Esophagus mucosa (tissue), 1 donor: ENCODE data around the gene P2RY13. TPM values are rescaled to one million over a fixed set of nuclear protein-coding genes. Genes with fewer than 3 reads are reported as not detected.
A peak's percentile ranks its signal among the peaks of the same experiment; 100 is the strongest.

ENCODE experiments used
- ATAC-seq: fragments of 200-7000 bp; cut with Tn5 transposase; one replicate; pipeline ENCODE4 v1.9.1; 2020
- total RNA-seq: library from RNA; stranded (reverse); gene quantifications from one replicate; pipeline ENCODE4 v1.2.4, GENCODE V29; 2023
- donor health status: DM: yes; HTN: yes; CAD: no.

P2RY13 gene
- total RNA-seq, 1 donor from 2014 or later: 0.28 TPM

DNA sequence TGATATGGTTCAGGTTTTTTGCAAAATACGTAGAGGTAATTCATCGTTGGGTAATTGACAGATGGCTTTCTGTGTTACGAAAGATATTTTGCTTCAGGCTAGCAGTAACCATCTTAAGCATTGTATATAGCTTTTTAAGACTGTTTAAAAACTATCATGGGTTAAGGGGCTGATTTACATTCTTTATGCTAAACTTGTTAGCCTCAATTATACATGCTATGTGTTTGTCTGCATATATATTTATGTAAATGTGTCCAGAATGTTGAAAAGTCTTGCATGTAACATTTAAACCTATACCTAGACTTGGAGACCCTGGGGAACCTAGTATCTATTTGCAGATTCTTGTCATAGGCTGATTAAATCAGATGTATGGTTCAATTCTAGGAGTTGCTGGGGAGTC is 39.9 kb downstream of the P2RY13 start:
- ATAC-seq: no peak

DNA sequence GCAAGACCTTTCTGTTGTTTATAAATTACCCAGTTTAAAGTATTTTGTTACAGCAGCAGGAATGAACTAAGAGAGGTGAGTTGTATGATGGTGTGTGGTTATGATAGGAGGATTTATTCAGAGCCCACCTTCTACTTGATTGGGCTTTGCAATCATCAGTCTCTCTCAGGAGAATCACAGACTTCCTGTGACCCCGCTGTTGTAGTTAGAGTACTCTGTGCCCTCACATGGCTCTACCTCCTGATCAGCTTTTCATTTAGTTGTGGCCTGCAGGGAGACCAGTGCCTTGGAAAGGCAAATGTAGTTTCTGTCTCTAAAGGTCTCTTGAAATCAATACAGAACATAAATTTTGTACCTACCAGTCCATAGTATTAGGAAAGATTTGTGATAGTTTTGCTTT is 43.4 kb downstream of the P2RY13 start:
- ATAC-seq: no peak

DNA sequence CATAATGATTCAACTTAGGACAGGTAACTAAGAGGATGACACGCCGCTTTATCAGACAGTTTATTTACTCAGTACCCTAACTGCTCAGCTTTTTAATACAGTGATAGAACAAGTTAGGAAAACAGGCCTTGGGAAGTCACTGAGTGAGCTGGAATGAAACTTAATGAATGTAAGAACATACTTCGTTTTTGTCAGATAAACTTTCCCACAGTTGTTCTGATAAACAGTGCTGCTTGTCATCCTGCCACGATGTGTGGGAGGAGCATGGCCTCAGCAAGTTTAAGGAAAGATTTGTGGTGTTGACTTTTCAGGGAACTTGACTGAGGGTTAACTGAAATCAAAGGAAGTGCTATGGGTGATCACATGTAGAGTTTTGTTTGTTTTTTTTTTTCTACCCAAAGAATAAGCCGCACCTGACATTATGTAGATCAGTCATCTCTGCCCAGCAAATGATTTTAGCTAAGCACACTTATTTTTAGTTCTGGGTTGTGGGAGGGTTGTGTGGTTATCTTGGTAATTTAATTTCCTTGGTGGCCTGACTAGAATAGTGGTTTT is 45.4 kb downstream of the P2RY13 start:
- ATAC-seq: peak; percentile 45

DNA sequence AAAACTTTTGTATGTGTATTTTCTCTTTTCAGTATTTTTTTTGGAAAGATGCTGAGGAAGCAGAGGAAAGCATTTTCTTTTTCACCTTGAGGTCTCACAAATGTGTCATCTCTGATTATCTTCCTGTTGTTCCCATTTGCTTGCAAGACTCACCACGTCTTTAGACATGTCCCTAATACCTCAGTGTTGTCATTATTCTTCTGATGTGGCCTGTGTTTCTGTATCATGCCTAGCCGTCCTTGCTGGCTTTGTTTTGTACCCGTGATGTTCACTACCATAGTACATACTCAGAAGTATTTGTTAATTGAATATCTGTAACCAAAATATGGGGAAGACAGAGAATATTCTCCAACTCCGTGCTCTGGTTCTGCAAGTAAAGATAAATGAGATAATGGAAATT is 46.0 kb downstream of the P2RY13 start:
- ATAC-seq: no peak

DNA sequence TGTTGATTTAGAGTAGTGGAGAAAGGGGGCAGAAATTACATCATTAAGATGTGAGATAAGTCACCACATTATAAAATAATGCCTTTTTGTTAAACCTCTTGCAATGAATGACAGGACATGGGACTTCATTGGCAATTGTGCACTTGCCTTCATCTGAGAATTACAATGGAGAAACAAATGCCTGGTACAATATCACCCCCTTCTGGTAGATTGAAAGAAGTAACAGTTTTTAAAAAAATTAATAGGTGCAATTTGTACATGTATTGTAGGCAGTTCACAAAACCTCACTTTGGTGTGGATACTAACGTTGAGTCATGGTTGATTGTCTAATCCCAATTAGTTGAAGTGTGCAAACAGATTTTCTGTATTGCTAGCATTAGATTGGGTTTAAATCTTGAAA is 46.4 kb downstream of the P2RY13 start:
- ATAC-seq: peak; percentile 79

DNA sequence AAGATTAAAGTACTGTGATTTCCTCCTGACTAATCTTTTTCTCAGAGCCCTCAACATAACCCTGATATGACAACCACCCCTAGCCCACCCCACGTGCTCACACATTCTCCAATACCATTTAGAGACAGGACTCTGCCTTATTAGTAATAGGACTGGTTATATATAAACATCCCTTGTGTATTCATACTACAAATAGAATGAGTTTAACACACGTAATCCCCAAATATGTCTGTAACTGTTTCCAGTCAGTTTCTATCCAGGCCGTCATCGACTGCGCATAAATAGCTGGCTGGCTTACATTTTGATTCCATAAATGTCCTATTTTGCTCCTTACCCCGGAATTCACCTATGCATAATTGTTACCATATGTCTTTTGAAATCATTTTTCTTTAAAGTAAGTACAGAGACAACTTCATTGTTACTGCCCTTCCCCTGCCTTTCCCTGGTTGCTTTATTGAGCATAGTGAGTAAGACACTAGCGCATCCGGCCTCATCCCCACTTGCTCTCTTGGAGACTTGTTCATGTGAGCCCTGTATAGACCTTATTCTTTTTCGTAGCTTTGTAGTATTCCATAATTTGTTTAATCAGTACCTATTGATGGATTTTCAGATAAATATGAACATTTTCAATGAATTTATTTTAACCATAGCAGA is 47.6 kb downstream of the P2RY13 start:
- ATAC-seq: no peak

DNA sequence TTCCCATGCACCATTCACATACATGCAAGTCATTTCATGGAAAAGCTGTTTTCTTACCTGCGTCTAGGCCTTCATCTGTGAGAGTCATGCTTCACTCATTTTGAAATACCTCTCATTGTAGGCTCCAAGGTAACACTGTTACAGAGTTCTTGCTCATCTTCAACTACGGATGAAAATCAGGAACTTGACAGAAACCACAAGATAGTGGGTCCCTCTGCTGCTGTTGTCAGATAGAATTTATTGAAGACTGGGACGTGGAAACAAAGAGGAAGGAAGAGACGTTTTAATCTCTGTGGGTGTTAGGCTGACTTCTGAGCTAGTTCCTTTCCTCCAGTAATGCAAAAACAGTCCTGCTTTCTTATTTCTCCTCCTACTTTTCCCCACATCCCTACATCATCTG is 51.1 kb downstream of the P2RY13 start, which contains the start of gene P2RY14:
TSS of gene P2RY14 (minus strand) at position 313 of the 400 bp plus-strand sequence. CDS start 64,226 bp downstream, outside the sequence.
- no peak for ATAC-seq

DNA sequence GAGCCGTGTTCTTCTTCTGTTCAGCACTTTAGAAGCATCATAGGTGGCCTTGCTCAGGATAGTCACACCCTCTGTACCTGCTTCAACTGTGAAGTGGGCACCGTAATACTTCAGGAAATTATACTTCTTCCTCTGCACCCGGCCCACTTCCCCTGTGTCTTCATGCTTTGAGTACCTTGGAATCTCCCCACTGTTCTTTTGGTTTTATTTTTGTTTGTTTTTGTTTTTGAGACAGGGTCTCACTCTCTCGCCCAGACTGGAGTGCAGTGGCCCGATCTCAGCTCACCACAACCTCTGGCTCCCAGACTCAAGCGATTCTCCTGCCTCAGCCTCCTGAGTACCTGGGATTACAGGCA is 52.7 kb downstream of the P2RY13 start:
- ATAC-seq: no peak

Other genes starting within 250 kb of the P2RY13 start
- gene MED12L, start 243.9 kb downstream of the P2RY13 start, total RNA-seq: 0.32 TPM
- gene GPR171, start 126.3 kb downstream of the P2RY13 start, total RNA-seq: 0.32 TPM
- 0.88 TPM for gene P2RY14, start 51.0 kb downstream of the P2RY13 start, total RNA-seq
- gene GPR87, start 12.7 kb downstream of the P2RY13 start, total RNA-seq: 36.8 TPM
- gene P2RY12, start 55.2 kb upstream of the P2RY13 start, total RNA-seq: not detected
- 0.20 TPM for gene IGSF10, start 131.5 kb upstream of the P2RY13 start, total RNA-seq